NCI-H1092 treated with DMSO at 0.1 percent for 48 hours (cell line): ENCODE measurements around the gene SIX5.
"Not testable (repeated sequence)": the region's sequence is repeated elsewhere in the genome, so short reads cannot be mapped to it uniquely, and the experiment has no call there.

Experiments used
- DNase-seq: peaks from one replicate; lab custom pipeline; 2025; lab: John Stamatoyannopoulos, UW

SIX5 gene

GRCh38 chr19:45768984-45769782, at the start of gene SIX5:
Gene SIX5 (minus strand): TSS chr19:45769252. CDS start chr19:45768844, 408 bp downstream.
- peak; percentile 71 for DNase-seq

- no peak for DNase-seq
Measured at GRCh38 chr19:45817725-45818301, 48.8 kb upstream of the SIX5 start.

- DNase-seq: peak; percentile 78
Measured at GRCh38 chr19:45817010-45817724, 48.1 kb upstream of the SIX5 start.

GRCh38 chr19:45816236-45817009, 47.4 kb upstream of the SIX5 start:
- DNase-seq: no peak

GRCh38 chr19:45815481-45816216, 46.6 kb upstream of the SIX5 start:
- no peak for DNase-seq

GRCh38 chr19:45814851-45815480, 45.9 kb upstream of the SIX5 start, which contains the start of gene RSPH6A:
Gene RSPH6A (minus strand): TSS chr19:45815308. CDS start chr19:45815176, 132 bp downstream.
- no peak for DNase-seq

GRCh38 chr19:45814166-45814780, 45.2 kb upstream of the SIX5 start:
- no peak for DNase-seq

GRCh38 chr19:45812297-45812696, 43.2 kb upstream of the SIX5 start:
- no peak for DNase-seq

- peak; percentile 12 for DNase-seq
Measured at GRCh38 chr19:45809643-45810159, 40.6 kb upstream of the SIX5 start.

- DNase-seq: no peak
Measured at GRCh38 chr19:45805719-45806118, 36.7 kb upstream of the SIX5 start.

- no peak for DNase-seq
Measured at GRCh38 chr19:45804959-45805230, 35.8 kb upstream of the SIX5 start.

- no peak for DNase-seq
Measured at GRCh38 chr19:45804140-45804958, 35.3 kb upstream of the SIX5 start.

- DNase-seq: no peak
Measured at GRCh38 chr19:45801603-45802175, 32.6 kb upstream of the SIX5 start.

- DNase-seq: no peak
Measured at GRCh38 chr19:45800070-45800553, 31.1 kb upstream of the SIX5 start.

GRCh38 chr19:45799541-45799940, 30.5 kb upstream of the SIX5 start:
- not testable (repeated sequence) for DNase-seq

- peak; percentile 55 for DNase-seq
Measured at GRCh38 chr19:45798995-45799517, 30.0 kb upstream of the SIX5 start.

- DNase-seq: no peak
Measured at GRCh38 chr19:45794627-45795026, 25.6 kb upstream of the SIX5 start.

GRCh38 chr19:45793876-45794275, 24.8 kb upstream of the SIX5 start:
- no peak for DNase-seq

- no peak for DNase-seq
Measured at GRCh38 chr19:45793178-45793564, 24.1 kb upstream of the SIX5 start.
